HEK293 (cell line): ENCODE measurements around the gene NAPB.

ENCODE experiments used
- CTCF ChIA-PET: fragments of 350-600 bp; formaldehyde crosslinking; extraction: SDS; loops from one replicate; lab custom pipeline; 2021; ENCODE audit warnings: antibody characterized with exemption; lab: Yijun Ruan, JAX
- POLR2A ChIA-PET: fragments of 300-600 bp; formaldehyde crosslinking; extraction: SDS; loops from one replicate; lab custom pipeline; 2020; ENCODE audit warnings: antibody characterized with exemption, inconsistent platforms; lab: Yijun Ruan, JAX
- H3K27ac ChIP-seq: fragments of 200-500 bp; sonication (Bioruptor generic); 2 replicates; pipeline ENCODE4 v1.5.1; 2014; ENCODE audit warnings: low read depth, low read length, control low read depth, inconsistent platforms; ENCODE audit errors: extremely low read depth
- H3K36me3 ChIP-seq, 2 experiments: fragments of 200-500 bp in 1 of 2; sonication (Bioruptor generic) in 1 of 2; 1 replicate in 1 of 2; 2 replicates in 1 of 2; pipeline ENCODE4 v1.5.1; 2014 to 2017; ENCODE audit warnings: inconsistent platforms in 2 of 2, low read length in 2 of 2; ENCODE audit not compliant: control insufficient read depth in 2 of 2, insufficient read depth in 1 of 2
- H3K4me1 ChIP-seq: fragments of 200-500 bp; sonication (Bioruptor generic); 2 replicates; pipeline ENCODE4 v1.5.1; 2014; ENCODE audit warnings: mild to moderate bottlenecking, low read length, inconsistent platforms; ENCODE audit not compliant: control insufficient read depth, insufficient read depth
- H3K4me3 ChIP-seq: 2 replicates; pipeline ENCODE4 v1.5.1; 2011; ENCODE audit warnings: low read depth, mild to moderate bottlenecking, control low read depth, low read length, moderate library complexity
- H3K9me3 ChIP-seq: fragments of 200-500 bp; sonication (Bioruptor generic); 2 replicates; pipeline ENCODE4 v1.5.1; 2014; ENCODE audit warnings: low read depth, low read length, inconsistent platforms; ENCODE audit not compliant: control insufficient read depth, insufficient read depth
- GLIS2 ChIP-seq: fragments of 450-650 bp; formaldehyde crosslinking; IDR thresholded peaks from 2 replicates; pipeline ENCODE4 v1.5.1; 2016; ENCODE audit warnings: missing biosample characterization, missing genetic modification characterization
- KLF1 ChIP-seq: fragments of 450-650 bp; formaldehyde crosslinking; IDR thresholded peaks from 2 replicates; pipeline ENCODE4 v1.5.1; 2016; ENCODE audit warnings: missing biosample characterization, missing genetic modification characterization
- REPIN1 ChIP-seq: fragments of 450-650 bp; formaldehyde crosslinking; IDR thresholded peaks from 2 replicates; pipeline ENCODE4 v1.5.1; 2017; ENCODE audit warnings: missing biosample characterization, missing genetic modification characterization, low read depth
- ZBTB20 ChIP-seq: fragments of 450-650 bp; formaldehyde crosslinking; IDR thresholded peaks from 2 replicates; pipeline ENCODE4 v1.5.1; 2016; ENCODE audit warnings: missing biosample characterization, missing genetic modification characterization
- ZEB2 ChIP-seq: fragments of 450-650 bp; formaldehyde crosslinking; IDR thresholded peaks from 2 replicates; pipeline ENCODE4 v1.5.1; 2016; ENCODE audit warnings: missing biosample characterization, missing genetic modification characterization
- ZFP37 ChIP-seq: fragments of 450-650 bp; formaldehyde crosslinking; IDR thresholded peaks from 2 replicates; pipeline ENCODE4 v1.5.1; 2016; ENCODE audit warnings: missing biosample characterization, missing genetic modification characterization
- ZFP69B ChIP-seq: fragments of 450-650 bp; formaldehyde crosslinking; IDR thresholded peaks from 2 replicates; pipeline ENCODE4 v1.5.1; 2016; ENCODE audit warnings: missing biosample characterization, missing genetic modification characterization
- ZNF140 ChIP-seq: fragments of 450-650 bp; formaldehyde crosslinking; IDR thresholded peaks from 2 replicates; pipeline ENCODE4 v1.5.1; 2016; ENCODE audit warnings: missing biosample characterization, missing genetic modification characterization
- ZNF214 ChIP-seq: fragments of 450-650 bp; formaldehyde crosslinking; IDR thresholded peaks from 2 replicates; pipeline ENCODE4 v1.5.1; 2017; ENCODE audit warnings: missing biosample characterization, mild to moderate bottlenecking, missing genetic modification characterization, borderline replicate concordance
- ZNF292 ChIP-seq: fragments of 450-650 bp; formaldehyde crosslinking; IDR thresholded peaks from 2 replicates; pipeline ENCODE4 v1.5.1; 2016; ENCODE audit warnings: low read depth, missing biosample characterization, missing genetic modification characterization, borderline replicate concordance
- ZNF302 ChIP-seq: fragments of 450-650 bp; formaldehyde crosslinking; IDR thresholded peaks from 2 replicates; pipeline ENCODE4 v1.5.1; 2016; ENCODE audit warnings: missing biosample characterization, missing genetic modification characterization, low read depth
- ZNF37A ChIP-seq: fragments of 450-650 bp; IDR thresholded peaks from 2 replicates; pipeline ENCODE4 v1.5.1; 2018; ENCODE audit warnings: missing biosample characterization, missing genetic modification characterization
- ZNF391 ChIP-seq: fragments of 450-650 bp; formaldehyde crosslinking; IDR thresholded peaks from 2 replicates; pipeline ENCODE4 v1.5.1; 2016; ENCODE audit warnings: low read depth, missing biosample characterization, missing genetic modification characterization, borderline replicate concordance
- ZNF426 ChIP-seq: fragments of 450-650 bp; formaldehyde crosslinking; IDR thresholded peaks from 2 replicates; pipeline ENCODE4 v1.5.1; 2017; ENCODE audit warnings: missing biosample characterization, missing genetic modification characterization, mild to moderate bottlenecking, inconsistent platforms, moderate library complexity
- ZNF473 ChIP-seq: fragments of 450-650 bp; formaldehyde crosslinking; IDR thresholded peaks from 2 replicates; pipeline ENCODE4 v1.5.1; 2017; ENCODE audit warnings: missing biosample characterization, missing genetic modification characterization
- ZNF48 ChIP-seq: fragments of 450-650 bp; formaldehyde crosslinking; IDR thresholded peaks from 2 replicates; pipeline ENCODE4 v1.5.1; 2016; ENCODE audit warnings: missing biosample characterization, missing genetic modification characterization
- ZNF514 ChIP-seq: fragments of 450-650 bp; formaldehyde crosslinking; IDR thresholded peaks from 2 replicates; pipeline ENCODE4 v1.5.1; 2016; ENCODE audit warnings: missing biosample characterization, missing genetic modification characterization
- ZNF560 ChIP-seq: fragments of 450-650 bp; formaldehyde crosslinking; IDR thresholded peaks from 2 replicates; pipeline ENCODE4 v1.5.1; 2017; ENCODE audit warnings: missing biosample characterization, missing genetic modification characterization, borderline replicate concordance
- ZNF561 ChIP-seq: fragments of 450-650 bp; IDR thresholded peaks from 2 replicates; pipeline ENCODE4 v1.5.1; 2018; ENCODE audit warnings: missing biosample characterization, missing genetic modification characterization, borderline replicate concordance
- ZNF623 ChIP-seq: fragments of 450-650 bp; formaldehyde crosslinking; IDR thresholded peaks from 2 replicates; pipeline ENCODE4 v1.5.1; 2016; ENCODE audit warnings: missing biosample characterization, missing genetic modification characterization
- ZNF629 ChIP-seq: fragments of 450-650 bp; formaldehyde crosslinking; IDR thresholded peaks from 2 replicates; pipeline ENCODE4 v1.5.1; 2017; ENCODE audit warnings: missing biosample characterization, missing genetic modification characterization
- ZNF660 ChIP-seq: fragments of 450-650 bp; IDR thresholded peaks from 2 replicates; pipeline ENCODE4 v1.5.1; 2018; ENCODE audit warnings: missing biosample characterization, mild to moderate bottlenecking, missing genetic modification characterization
- ZNF670 ChIP-seq: fragments of 450-650 bp; formaldehyde crosslinking; IDR thresholded peaks from 2 replicates; pipeline ENCODE4 v1.5.1; 2016; ENCODE audit warnings: missing biosample characterization, missing genetic modification characterization, low read depth
- TF ChIP-seq, protein P1 (sequence below): fragments of 450-650 bp; formaldehyde crosslinking; IDR thresholded peaks from 2 replicates; pipeline ENCODE4 v1.5.1; 2016; ENCODE audit warnings: missing biosample characterization, missing genetic modification characterization, low read depth
- TF ChIP-seq, protein P2 (sequence below): fragments of 450-650 bp; formaldehyde crosslinking; IDR thresholded peaks from 2 replicates; pipeline ENCODE4 v1.5.1; 2016; ENCODE audit warnings: missing biosample characterization, missing genetic modification characterization
- TF ChIP-seq, protein P3 (sequence below): fragments of 450-650 bp; formaldehyde crosslinking; IDR thresholded peaks from 2 replicates; pipeline ENCODE4 v1.5.1; 2016; ENCODE audit warnings: missing biosample characterization, missing genetic modification characterization, borderline replicate concordance

The NAPB gene

DNA sequence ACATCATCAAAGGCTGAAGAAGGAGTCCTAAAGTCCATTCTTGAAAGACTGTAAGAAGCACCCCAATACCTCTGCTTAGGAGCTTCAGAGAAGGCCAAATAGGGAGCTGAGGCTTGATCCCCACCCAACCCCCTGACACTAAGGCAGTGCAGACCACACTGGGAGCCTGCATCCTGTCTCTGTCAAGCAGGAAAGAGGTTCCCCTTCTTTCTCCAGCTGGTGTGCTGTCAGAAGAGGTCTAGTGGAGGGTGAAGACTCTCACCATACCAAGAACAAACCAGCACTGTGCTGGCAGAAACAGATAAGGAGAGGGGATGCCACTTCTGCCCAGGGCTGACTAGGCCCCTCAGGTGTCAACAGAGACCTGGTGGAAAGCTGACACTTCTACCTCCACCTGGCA, 39.4 kb downstream of the NAPB start:
- no peaks in the 10 kb centered on the region for H3K9me3 ChIP-seq
- ChIA-PET CTCF (interaction anchor here (0.6 kb wide), 1 partner anchor 29 kb away, joined by 3 read pairs; no protein-coding TSS in a partner anchor), POLR2A (no interaction called here)
- H3K4me1 ChIP-seq = no peaks in the 10 kb centered on the region
- H3K4me3 ChIP-seq = no peak overlapping the region
- no peak overlapping the region for H3K27ac ChIP-seq
- H3K36me3 ChIP-seq = peaks cover 26 to 67% of the 10 kb centered on the region in 2 experiments
- TF ChIP-seq GLIS2 (tag by site-specific recombination) (no peak), ZNF426 (tag by site-specific recombination) (no peak), ZNF623 (tag by site-specific recombination) (no peak), KLF1 (tag by site-specific recombination) (no peak), ZBTB20 (tag by site-specific recombination) (no peak), ZNF391 (tag by site-specific recombination) (no peak), ZNF214 (tag by site-specific recombination) (no peak), ZNF292 (tag by site-specific recombination) (no peak), ZNF670 (tag by site-specific recombination) (no peak), ZNF514 (tag by site-specific recombination) (no peak), ZNF140 (tag by site-specific recombination) (no peak), ZFP37 (no peak)
- TF ChIP-seq, protein P1, sequence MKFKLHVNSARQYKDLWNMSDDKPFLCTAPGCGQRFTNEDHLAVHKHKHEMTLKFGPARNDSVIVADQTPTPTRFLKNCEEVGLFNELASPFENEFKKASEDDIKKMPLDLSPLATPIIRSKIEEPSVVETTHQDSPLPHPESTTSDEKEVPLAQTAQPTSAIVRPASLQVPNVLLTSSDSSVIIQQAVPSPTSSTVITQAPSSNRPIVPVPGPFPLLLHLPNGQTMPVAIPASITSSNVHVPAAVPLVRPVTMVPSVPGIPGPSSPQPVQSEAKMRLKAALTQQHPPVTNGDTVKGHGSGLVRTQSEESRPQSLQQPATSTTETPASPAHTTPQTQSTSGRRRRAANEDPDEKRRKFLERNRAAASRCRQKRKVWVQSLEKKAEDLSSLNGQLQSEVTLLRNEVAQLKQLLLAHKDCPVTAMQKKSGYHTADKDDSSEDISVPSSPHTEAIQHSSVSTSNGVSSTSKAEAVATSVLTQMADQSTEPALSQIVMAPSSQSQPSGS = no peak

DNA sequence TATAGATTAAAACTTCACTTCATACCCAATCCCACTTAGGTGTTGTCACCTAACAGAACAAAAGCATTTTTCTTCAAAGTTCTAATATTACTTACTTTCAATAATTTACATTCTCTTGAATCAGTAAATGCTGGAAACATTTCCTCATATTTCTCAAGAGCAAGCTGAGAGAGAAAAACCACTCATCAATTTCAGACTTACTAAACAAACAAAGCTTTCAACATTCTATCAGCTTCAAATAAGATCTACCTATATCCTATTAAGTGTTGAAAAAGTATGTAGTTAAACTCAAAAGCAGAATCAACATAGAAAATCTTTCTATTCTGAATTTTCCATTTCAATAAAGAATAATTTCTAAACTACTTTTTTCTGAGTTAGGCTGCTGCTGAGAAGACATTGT, 41.5 kb downstream of the NAPB start:
- H3K36me3 ChIP-seq = peaks cover 36 to 77% of the 10 kb centered on the region in 2 experiments
- H3K4me3 ChIP-seq = no peak overlapping the region
- TF ChIP-seq ZNF302 (tag by site-specific recombination) (no peak), ZFP69B (tag by site-specific recombination) (no peak), ZNF560 (tag by site-specific recombination) (no peak), ZNF660 (tag by site-specific recombination) (no peak), ZNF37A (tag by site-specific recombination) (no peak), ZNF214 (tag by site-specific recombination) (no peak), ZEB2 (tag by site-specific recombination) (no peak), REPIN1 (tag by site-specific recombination) (no peak)
- TF ChIP-seq, protein P2, sequence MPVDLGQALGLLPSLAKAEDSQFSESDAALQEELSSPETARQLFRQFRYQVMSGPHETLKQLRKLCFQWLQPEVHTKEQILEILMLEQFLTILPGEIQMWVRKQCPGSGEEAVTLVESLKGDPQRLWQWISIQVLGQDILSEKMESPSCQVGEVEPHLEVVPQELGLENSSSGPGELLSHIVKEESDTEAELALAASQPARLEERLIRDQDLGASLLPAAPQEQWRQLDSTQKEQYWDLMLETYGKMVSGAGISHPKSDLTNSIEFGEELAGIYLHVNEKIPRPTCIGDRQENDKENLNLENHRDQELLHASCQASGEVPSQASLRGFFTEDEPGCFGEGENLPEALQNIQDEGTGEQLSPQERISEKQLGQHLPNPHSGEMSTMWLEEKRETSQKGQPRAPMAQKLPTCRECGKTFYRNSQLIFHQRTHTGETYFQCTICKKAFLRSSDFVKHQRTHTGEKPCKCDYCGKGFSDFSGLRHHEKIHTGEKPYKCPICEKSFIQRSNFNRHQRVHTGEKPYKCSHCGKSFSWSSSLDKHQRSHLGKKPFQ = no peak
- ChIA-PET POLR2A (no interaction called here), CTCF (no interaction called here)
- H3K9me3 ChIP-seq = no peaks in the 10 kb centered on the region; the same call in 1 of the 2 replicates
- no peak overlapping the region for H3K27ac ChIP-seq
- H3K4me1 ChIP-seq = no peaks in the 10 kb centered on the region

DNA sequence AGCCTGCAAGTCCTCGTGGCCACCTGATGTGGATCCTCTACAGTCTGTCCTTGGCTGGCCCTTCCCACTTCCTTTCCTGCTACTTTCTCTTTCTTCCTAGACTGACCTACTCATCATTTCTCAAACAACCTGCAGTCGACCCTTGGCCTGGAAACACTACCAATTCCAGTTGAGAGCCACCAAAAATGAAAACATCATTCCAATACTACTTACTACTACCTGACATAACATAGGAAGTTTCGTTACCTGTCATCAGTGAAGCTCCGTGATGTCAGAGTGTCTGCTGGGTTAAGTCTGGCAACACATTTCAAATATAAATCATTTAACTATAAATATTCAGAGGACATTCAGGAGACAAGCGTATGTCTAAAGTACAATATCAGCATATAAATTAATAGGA, 45.5 kb downstream of the NAPB start:
- ChIA-PET POLR2A (no interaction called here), CTCF (no interaction called here)
- Histone ChIP-seq H3K9me3 (no peaks in the 10 kb centered on the region; the same call in 1 of the 2 replicates), H3K4me3 (no peak overlapping the region), H3K36me3 (peaks cover 29 to 87% of the 10 kb centered on the region in 2 experiments), H3K27ac (no peak overlapping the region), H3K4me1 (no peaks in the 10 kb centered on the region)
- TF ChIP-seq ZNF473 = no peak
- TF ChIP-seq ZNF561 (tag by site-specific recombination) = no peak
- no peak for TF ChIP-seq ZNF48 (tag by site-specific recombination)
- TF ChIP-seq ZNF629 = no peak
- TF ChIP-seq, protein P3, sequence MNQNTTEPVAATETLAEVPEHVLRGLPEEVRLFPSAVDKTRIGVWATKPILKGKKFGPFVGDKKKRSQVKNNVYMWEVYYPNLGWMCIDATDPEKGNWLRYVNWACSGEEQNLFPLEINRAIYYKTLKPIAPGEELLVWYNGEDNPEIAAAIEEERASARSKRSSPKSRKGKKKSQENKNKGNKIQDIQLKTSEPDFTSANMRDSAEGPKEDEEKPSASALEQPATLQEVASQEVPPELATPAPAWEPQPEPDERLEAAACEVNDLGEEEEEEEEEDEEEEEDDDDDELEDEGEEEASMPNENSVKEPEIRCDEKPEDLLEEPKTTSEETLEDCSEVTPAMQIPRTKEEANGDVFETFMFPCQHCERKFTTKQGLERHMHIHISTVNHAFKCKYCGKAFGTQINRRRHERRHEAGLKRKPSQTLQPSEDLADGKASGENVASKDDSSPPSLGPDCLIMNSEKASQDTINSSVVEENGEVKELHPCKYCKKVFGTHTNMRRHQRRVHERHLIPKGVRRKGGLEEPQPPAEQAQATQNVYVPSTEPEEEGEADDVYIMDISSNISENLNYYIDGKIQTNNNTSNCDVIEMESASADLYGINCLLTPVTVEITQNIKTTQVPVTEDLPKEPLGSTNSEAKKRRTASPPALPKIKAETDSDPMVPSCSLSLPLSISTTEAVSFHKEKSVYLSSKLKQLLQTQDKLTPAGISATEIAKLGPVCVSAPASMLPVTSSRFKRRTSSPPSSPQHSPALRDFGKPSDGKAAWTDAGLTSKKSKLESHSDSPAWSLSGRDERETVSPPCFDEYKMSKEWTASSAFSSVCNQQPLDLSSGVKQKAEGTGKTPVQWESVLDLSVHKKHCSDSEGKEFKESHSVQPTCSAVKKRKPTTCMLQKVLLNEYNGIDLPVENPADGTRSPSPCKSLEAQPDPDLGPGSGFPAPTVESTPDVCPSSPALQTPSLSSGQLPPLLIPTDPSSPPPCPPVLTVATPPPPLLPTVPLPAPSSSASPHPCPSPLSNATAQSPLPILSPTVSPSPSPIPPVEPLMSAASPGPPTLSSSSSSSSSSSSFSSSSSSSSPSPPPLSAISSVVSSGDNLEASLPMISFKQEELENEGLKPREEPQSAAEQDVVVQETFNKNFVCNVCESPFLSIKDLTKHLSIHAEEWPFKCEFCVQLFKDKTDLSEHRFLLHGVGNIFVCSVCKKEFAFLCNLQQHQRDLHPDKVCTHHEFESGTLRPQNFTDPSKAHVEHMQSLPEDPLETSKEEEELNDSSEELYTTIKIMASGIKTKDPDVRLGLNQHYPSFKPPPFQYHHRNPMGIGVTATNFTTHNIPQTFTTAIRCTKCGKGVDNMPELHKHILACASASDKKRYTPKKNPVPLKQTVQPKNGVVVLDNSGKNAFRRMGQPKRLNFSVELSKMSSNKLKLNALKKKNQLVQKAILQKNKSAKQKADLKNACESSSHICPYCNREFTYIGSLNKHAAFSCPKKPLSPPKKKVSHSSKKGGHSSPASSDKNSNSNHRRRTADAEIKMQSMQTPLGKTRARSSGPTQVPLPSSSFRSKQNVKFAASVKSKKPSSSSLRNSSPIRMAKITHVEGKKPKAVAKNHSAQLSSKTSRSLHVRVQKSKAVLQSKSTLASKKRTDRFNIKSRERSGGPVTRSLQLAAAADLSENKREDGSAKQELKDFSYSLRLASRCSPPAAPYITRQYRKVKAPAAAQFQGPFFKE (tag by site-specific recombination) = no peak
